SK-N-SH treated with all-trans-retinoic acid at 6 μM for 48 hours (cell line): ENCODE data around the gene FRYL.

Experiments used
- RARB ChIP-seq: fragments of 250-450 bp; sonication (Bioruptor Pico); IDR thresholded peaks from 2 replicates; pipeline ENCODE4 v1.8.0; 2021; ENCODE audit warnings: mild to moderate bottlenecking, moderate library complexity
- TCF4 ChIP-seq: fragments of 250-450 bp; sonication (Bioruptor Pico); IDR thresholded peaks from 2 replicates; pipeline ENCODE4 v1.8.0; 2021; ENCODE audit warnings: mild to moderate bottlenecking, moderate library complexity, borderline replicate concordance

- TF ChIP-seq TCF4 (no peak), RARB (CRISPR knock-in tag) (no peak)
Measured at GRCh38 chr4:48767055-48767929, 12.8 kb downstream of the FRYL start.
